ENCODE results near the gene RSF1. TPM values are rescaled to one million over a fixed set of nuclear protein-coding genes. Genes with fewer than 3 reads are reported as not detected.

The RSF1 gene
- total RNA-seq, 1 experiment from 2014 or later: 43.1 TPM

- BruUV-seq (replicated peaks): no TSS peak
- Histone ChIP-seq H3K9me2 (ENCODE audit: insufficient read depth) (no peaks in the 10 kb centered on the region), H3K4me3 (replicated peaks in 1 of 2; ENCODE audit: low read depth in 1 of 2, low read length in 2 of 2) (no peak overlapping the region), H3K9me3 (ENCODE audit: control insufficient read depth in 1 of 2, insufficient read depth in 1 of 2, low read depth in 1 of 2, low read length in 2 of 2) (no peaks in the 10 kb centered on the region), H2AFZ (ENCODE audit: low read depth, low read length, poor library complexity, severe bottlenecking) (no peak overlapping the region), H3K9ac (ENCODE audit: low read length) (no peak overlapping the region), H4K20me1 (ENCODE audit: insufficient read depth) (no peaks in the 10 kb centered on the region), H3K27ac (ENCODE audit: low read depth, low read length) (no peak overlapping the region), H3K27me3 (ENCODE audit: insufficient read depth, low read length) (no peaks in the 10 kb centered on the region), H3K36me3 (ENCODE audit: control insufficient read depth in 1 of 2, insufficient read depth in 2 of 2, low read length in 2 of 2) (peaks cover 0 to 2% of the 10 kb centered on the region in 2 experiments; a peak in 1 of 4 replicates), H3K4me2 (ENCODE audit: low read length) (no peak overlapping the region), H3K79me2 (ENCODE audit: insufficient read depth, low read length) (peaks cover 72% of the 10 kb centered on the region), H3K4me1 (ENCODE audit: control insufficient read depth in 1 of 2, insufficient read depth in 2 of 2, low read length in 2 of 2) (peaks cover 0 to 3% of the 10 kb centered on the region in 2 experiments; a peak in 1 of 4 replicates)
- RAD21 ChIA-PET (ENCODE audit: low non-redundant PET in 1 of 2, low total read pairs in 2 of 2, uncharacterized antibody in 2 of 2, unreplicated experiment in 2 of 2): no interaction called here
- TF ChIP-seq CEBPB (IDR thresholded peaks at IDR 0.05; ENCODE audit: low read depth) (no peak), REST (IDR thresholded peaks at IDR 0.05; ENCODE audit: low read depth) (no peak), EGR1 (IDR thresholded peaks at IDR 0.05; ENCODE audit: low read depth) (no peak), TCF7L2 (IDR thresholded peaks at IDR 0.05; ENCODE audit: borderline replicate concordance, extremely low read depth, insufficient read depth, insufficient read length) (no peak), POLR2A (IDR thresholded peaks at IDR 0.05; ENCODE audit: borderline replicate concordance, extremely low read depth, insufficient read depth, insufficient read length) (no peak), ZBTB33 (IDR thresholded peaks at IDR 0.05; ENCODE audit: extremely low read depth, insufficient replicate concordance, low read length) (no peak), CBX3 (IDR thresholded peaks at IDR 0.05; ENCODE audit: low read depth) (no peak), CTCF (IDR thresholded peaks at IDR 0.05 in 2 of 3, conservative IDR thresholded peaks at IDR 0.05 in 1 of 3; ENCODE audit: borderline replicate concordance in 1 of 3, insufficient read depth in 1 of 3, low read depth in 2 of 3, low read length in 2 of 3) (no peak), ATF3 (IDR thresholded peaks at IDR 0.05) (no peak), ZFX (IDR thresholded peaks at IDR 0.05) (no peak), ZNF274 (IDR thresholded peaks at IDR 0.05; ENCODE audit: low read depth, low read length) (no peak), EZH2 (IDR thresholded peaks at IDR 0.05) (no peak), SIN3A (IDR thresholded peaks at IDR 0.05; ENCODE audit: low read depth) (no peak), EZH2phosphoT487 (IDR thresholded peaks at IDR 0.05; ENCODE audit: borderline replicate concordance) (no peak), POLR2AphosphoS5 (IDR thresholded peaks at IDR 0.05; ENCODE audit: low read depth, low read length) (no peak), MAX (IDR thresholded peaks at IDR 0.05) (no peak), ELF1 (IDR thresholded peaks at IDR 0.05; ENCODE audit: borderline replicate concordance, low read depth) (no peak), YY1 (IDR thresholded peaks at IDR 0.05; ENCODE audit: extremely low read depth, insufficient replicate concordance, low read depth, low read length) (no peak), JUND (IDR thresholded peaks at IDR 0.05) (no peak)
- DNase-seq (ENCODE audit: low read depth, low spot score) (no peak), ATAC-seq (no peak)
- POLR2A ChIA-PET: no interaction called here
- intact Hi-C loops (cut with micrococcal nuclease): no loop called here
- CTCF ChIA-PET: no interaction called here
Measured at GRCh38 chr11:77800449-77800848, 20.1 kb downstream of the RSF1 start.

All from HCT116 (cell line).